CD4-positive, alpha-beta T cell treated with Interferon alpha-2 for 1 hour (primary cell): ENCODE data around the gene CLDN14.

ENCODE experiments used
- DNase-seq, 2 donors: peaks; one replicate each; pipeline ENCODE4 v3.0.0-alpha.2; 2020 to 2022

The CLDN14 gene

GRCh38 chr21:36429947-36430546, 49.9 kb downstream of the CLDN14 start:
- DNase-seq, result peak; percentile 47 to 70

GRCh38 chr21:36428761-36429432, 51.0 kb downstream of the CLDN14 start:
- DNase-seq, result no peak

- DNase-seq, result no peak
Observed at GRCh38 chr21:36427502-36427901, 52.4 kb downstream of the CLDN14 start.

- DNase-seq, result no peak
Observed at GRCh38 chr21:36425286-36425685, 54.6 kb downstream of the CLDN14 start.

GRCh38 chr21:36424592-36424991, 55.3 kb downstream of the CLDN14 start:
- no peak for DNase-seq

- no peak for DNase-seq
Observed at GRCh38 chr21:36423771-36424433, 56.0 kb downstream of the CLDN14 start.

GRCh38 chr21:36422279-36423098, 57.4 kb downstream of the CLDN14 start:
- DNase-seq, result peak; percentile 11 to 22

- no peak for DNase-seq
Observed at GRCh38 chr21:36420571-36421339, 59.2 kb downstream of the CLDN14 start.

- peak; percentile 34 to 41 for DNase-seq
Observed at GRCh38 chr21:36419996-36420395, 59.9 kb downstream of the CLDN14 start.

GRCh38 chr21:36419241-36419640, 60.7 kb downstream of the CLDN14 start:
- no peak for DNase-seq

GRCh38 chr21:36415375-36415774, 64.5 kb downstream of the CLDN14 start:
- DNase-seq, result no peak

GRCh38 chr21:36412916-36413315, 67.0 kb downstream of the CLDN14 start:
- no peak for DNase-seq

GRCh38 chr21:36411301-36411700, 68.6 kb downstream of the CLDN14 start:
- DNase-seq, result no peak
